Tibial nerve (tissue), 4 donors: ENCODE results near the gene GPD1L.

Source experiments
- CTCF ChIP-seq, 5 experiments: fragments of 200-600 bp in 3 of 5; fragments of 450-650 bp in 2 of 5; sonication (generic) in 3 of 5; IDR thresholded peaks; one replicate each; pipeline ENCODE4 v1.5.1; 2016 to 2019; ENCODE audit warnings: antibody characterized with exemption in 5 of 5, mild to moderate bottlenecking in 3 of 5, moderate library complexity in 2 of 5
- EP300 ChIP-seq, 2 donors: sonication (generic); formaldehyde crosslinking; IDR thresholded peaks; one replicate each; pipeline ENCODE4 v1.6.1; 2017; ENCODE audit warnings: antibody characterized with exemption in 2 of 2, mild to moderate bottlenecking in 1 of 2
- POLR2A ChIP-seq, 2 donors: fragments of 450-650 bp; IDR thresholded peaks; one replicate each; pipeline ENCODE4 v1.6.1; 2017; ENCODE audit warnings: antibody characterized with exemption in 2 of 2, mild to moderate bottlenecking in 2 of 2, moderate library complexity in 2 of 2

- TF ChIP-seq CTCF (IDR thresholded peaks at IDR 0.05) (no peak), POLR2A (IDR thresholded peaks at IDR 0.05) (no peak), EP300 (IDR thresholded peaks at IDR 0.05) (no peak)
These were observed 48.7 kb downstream of the GPD1L start for GRCh38 chr3:32155117-32155516.
